PC-9 (cell line): ENCODE measurements around the gene PBX4.

ENCODE experiments used
- CTCF ChIP-seq: fragments of 200-600 bp; sonication (generic); conservative IDR thresholded peaks from 2 replicates; pipeline ENCODE4 v1.6.1; 2017; ENCODE audit warnings: mixed run types, antibody characterized with exemption, mild to moderate bottlenecking, moderate library complexity
- EZH2 ChIP-seq: fragments of 200-600 bp; sonication (generic); IDR thresholded peaks from 2 replicates; pipeline ENCODE4 v1.8.0; 2017; ENCODE audit warnings: antibody characterized with exemption, low read depth

DNA sequence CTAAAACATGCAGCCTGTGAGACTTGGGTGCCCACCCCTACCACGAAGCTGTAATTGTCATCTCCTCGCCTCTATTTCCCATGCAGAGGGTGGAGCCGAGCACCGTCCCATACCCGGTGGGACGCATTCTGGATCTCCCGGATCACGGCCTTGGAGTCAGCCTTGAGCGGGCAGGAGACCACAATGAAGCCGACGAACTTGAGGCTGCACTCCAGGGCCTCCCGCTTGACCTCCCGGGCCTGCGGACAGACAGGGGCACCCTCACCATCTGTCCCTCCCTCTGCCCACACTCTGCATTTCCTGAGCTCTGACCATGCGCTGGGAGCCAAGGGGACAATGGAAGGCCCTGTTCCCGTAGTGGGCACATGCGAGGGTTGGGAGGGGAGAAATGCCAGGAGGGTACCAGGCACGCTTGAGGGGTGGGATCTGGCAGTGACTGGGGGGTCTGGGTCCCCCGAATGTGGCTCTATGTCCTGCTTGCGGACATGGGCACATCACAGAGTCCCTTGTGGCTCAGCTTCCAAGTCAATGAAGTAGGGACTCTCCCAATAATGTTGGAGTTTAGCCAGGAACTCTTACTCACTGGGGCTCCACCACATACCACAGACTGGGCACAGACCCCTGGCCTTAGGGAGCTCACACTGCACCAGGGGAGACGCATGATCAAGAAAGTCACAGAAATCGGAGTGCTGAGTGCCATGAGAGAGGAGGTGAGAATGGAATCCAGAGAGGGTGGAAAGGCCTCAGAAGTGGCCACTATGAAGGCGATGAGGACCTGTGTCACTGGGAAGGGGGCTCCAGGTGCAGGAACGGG lies 34.2 kb upstream of the PBX4 start:
- TF ChIP-seq CTCF (no peak), EZH2 (no peak)
